Activated CD8-positive, alpha-beta T cell treated with anti-CD3 and anti-CD28 coated beads for 36 hours (primary cell): ENCODE measurements around the gene GAS5. TPM values are rescaled to one million over a fixed set of nuclear protein-coding genes. Genes with fewer than 3 reads are reported as not detected.
"Not testable (repeated sequence)": the region's sequence is repeated elsewhere in the genome, so short reads cannot be mapped to it uniquely, and the experiment has no call there.

Source experiments
- ATAC-seq: fragments of 200-7000 bp; cut with Tn5 transposase; one replicate; pipeline ENCODE4 v1.10.0; 2021; ENCODE audit warnings: mild to moderate bottlenecking, moderate library complexity
- CTCF ChIA-PET: fragments of 350-600 bp; sonication (Branson Sonifier 250); formaldehyde crosslinking; loops from one replicate; lab custom pipeline; 2021; ENCODE audit warnings: antibody characterized with exemption; lab: Charles Lee
- POLR2A ChIA-PET: fragments of 350-600 bp; sonication (Branson Sonifier 250); formaldehyde crosslinking; loops from one replicate; lab custom pipeline; 2021; ENCODE audit warnings: antibody characterized with exemption; lab: Charles Lee
- DNase-seq: peaks from one replicate; pipeline ENCODE4 v3.0.0-alpha.2; 2020
- H3K27ac Mint-ChIP-seq: one replicate; pipeline ENCODE4 v1.8.0; 2021; ENCODE audit warnings: mild to moderate bottlenecking, mixed read lengths
- H3K27me3 Mint-ChIP-seq: one replicate; pipeline ENCODE4 v1.8.0; 2021; ENCODE audit warnings: mixed read lengths
- H3K36me3 Mint-ChIP-seq: one replicate; pipeline ENCODE4 v1.8.0; 2021; ENCODE audit warnings: low read depth, mixed read lengths
- H3K4me1 Mint-ChIP-seq: one replicate; pipeline ENCODE4 v1.8.0; 2021; ENCODE audit warnings: low read depth, mixed read lengths
- H3K4me3 Mint-ChIP-seq: one replicate; pipeline ENCODE4 v1.8.0; 2021; ENCODE audit warnings: mild to moderate bottlenecking, moderate library complexity, mixed read lengths
- H3K9me3 Mint-ChIP-seq: one replicate; pipeline ENCODE4 v1.8.0; 2021; ENCODE audit warnings: mixed read lengths
- CTCF ChIP-seq: fragments of 200-600 bp; IDR thresholded peaks from one replicate; pipeline ENCODE4 v1.8.0; 2022; ENCODE audit warnings: antibody characterized with exemption, mild to moderate bottlenecking
- intact Hi-C: fragments of 100-400 bp; cut with micrococcal nuclease; formaldehyde crosslinking; loops from one replicate; pipeline ENCODE4 v1.10.0; 2022
- total RNA-seq, 2 experiments: library from RNA; stranded (reverse); gene quantifications; one replicate each; pipeline ENCODE4 v1.2.3, GENCODE V29; 2021

The GAS5 gene
- total RNA-seq, 2 experiments from 2014 or later, result 1,276 to 1,298 TPM

GRCh38 chr1:173863224-173864161 lies 4.3 kb downstream of the GAS5 start:
- POLR2A ChIA-PET, result interaction anchor here (0.6 to 7.2 kb wide), 14 partner anchors 11 to 444 kb away, joined by 3 to 56 read pairs (median 3); partner anchors contain the start of genes CENPL and DARS2
- Mint-ChIP-seq H3K4me3 (peak overlapping the region; percentile 95), H3K27me3 (no peaks in the 10 kb centered on the region), H3K9me3 (no peaks in the 10 kb centered on the region), H3K36me3 (peaks cover 62% of the 10 kb centered on the region), H3K4me1 (peaks cover 26% of the 10 kb centered on the region), H3K27ac (peak overlapping the region; percentile 97)
- TF ChIP-seq CTCF, result no peak
- CTCF ChIA-PET, result interaction anchor here (1.2 kb wide), 1 partner anchor 56 kb away, joined by 3 read pairs; no protein-coding TSS in a partner anchor
- intact Hi-C loops, result no loop called here
- DNase-seq (no peak), ATAC-seq (no peak)

- ATAC-seq, result no peak
- TF ChIP-seq CTCF, result no peak
- Mint-ChIP-seq H3K36me3 (peaks cover 64% of the 10 kb centered on the region), H3K27ac (peak overlapping the region; percentile 97), H3K4me1 (peaks cover 26% of the 10 kb centered on the region), H3K4me3 (peak overlapping the region; percentile 95), H3K9me3 (no peaks in the 10 kb centered on the region), H3K27me3 (no peaks in the 10 kb centered on the region)
- ChIA-PET POLR2A (interaction anchor here (0.6 to 7.2 kb wide), 10 partner anchors 10 to 443 kb away, joined by 3 to 56 read pairs (median 4); partner anchors contain the start of genes CENPL and DARS2), CTCF (interaction anchor here (1.2 kb wide), 1 partner anchor 57 kb away, joined by 3 read pairs; no protein-coding TSS in a partner anchor)
- intact Hi-C loops, result no loop called here
- peak; percentile 39 for DNase-seq
Observed at GRCh38 chr1:173862769-173863223, 5.0 kb downstream of the GAS5 start.

- Mint-ChIP-seq H3K27ac (peak overlapping the region; percentile 97), H3K4me3 (peak overlapping the region; percentile 35), H3K4me1 (peaks cover 26% of the 10 kb centered on the region), H3K36me3 (peaks cover 64% of the 10 kb centered on the region)
- intact Hi-C loops, H3K9me3 Mint-ChIP-seq, H3K27me3 Mint-ChIP-seq: not testable (repeated sequence)
- CTCF ChIA-PET, result interaction anchor here (1.1 kb wide), 1 partner anchor 36 kb away, joined by 3 read pairs; no protein-coding TSS in a partner anchor
- peak; percentile 31 for DNase-seq
- POLR2A ChIA-PET, result interaction anchor here (0.6 to 7.2 kb wide), 12 partner anchors 8 to 291 kb away, joined by 3 to 56 read pairs (median 4); partner anchors contain the start of gene ZBTB37
- peak; percentile 19 for ATAC-seq
Observed at GRCh38 chr1:173862146-173862768, 5.5 kb downstream of the GAS5 start.

DNA sequence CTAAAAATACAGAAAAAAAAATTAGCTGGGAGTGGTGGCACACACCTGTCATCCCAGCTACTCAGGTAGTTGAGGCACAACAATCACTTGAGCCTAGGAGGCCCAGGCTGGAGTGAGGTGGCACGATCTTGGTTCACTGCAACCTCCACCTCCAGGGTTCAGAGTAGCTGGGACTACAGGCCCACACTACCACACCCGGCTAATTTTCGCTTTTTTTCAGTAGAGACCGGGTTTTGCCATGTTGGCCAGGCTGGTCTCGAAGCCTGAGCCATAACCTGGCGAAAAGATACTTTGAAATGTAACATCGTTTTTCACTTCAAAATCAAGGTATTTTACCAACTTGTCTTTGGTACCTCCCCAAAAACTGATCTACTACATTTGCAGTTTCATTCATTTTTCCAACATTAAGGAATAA lies 6.1 kb downstream of the GAS5 start:
- ATAC-seq (peak; percentile 15), DNase-seq (peak; percentile 18)
- CTCF ChIA-PET, result interaction anchor here (1.1 kb wide), 1 partner anchor 35 kb away, joined by 3 read pairs; no protein-coding TSS in a partner anchor
- no peak for TF ChIP-seq CTCF
- Mint-ChIP-seq H3K4me1 (peaks cover 26% of the 10 kb centered on the region), H3K4me3 (peak overlapping the region; percentile 20), H3K27me3 (no peaks in the 10 kb centered on the region), H3K36me3 (peaks cover 59% of the 10 kb centered on the region), H3K27ac (peak overlapping the region; percentile 97), H3K9me3 (no peaks in the 10 kb centered on the region)
- POLR2A ChIA-PET, result interaction anchor here (0.9 to 7.2 kb wide), 9 partner anchors 8 to 68 kb away, joined by 3 to 56 read pairs (median 7); partner anchors contain the start of gene ZBTB37
- intact Hi-C loops, result no loop called here

DNA sequence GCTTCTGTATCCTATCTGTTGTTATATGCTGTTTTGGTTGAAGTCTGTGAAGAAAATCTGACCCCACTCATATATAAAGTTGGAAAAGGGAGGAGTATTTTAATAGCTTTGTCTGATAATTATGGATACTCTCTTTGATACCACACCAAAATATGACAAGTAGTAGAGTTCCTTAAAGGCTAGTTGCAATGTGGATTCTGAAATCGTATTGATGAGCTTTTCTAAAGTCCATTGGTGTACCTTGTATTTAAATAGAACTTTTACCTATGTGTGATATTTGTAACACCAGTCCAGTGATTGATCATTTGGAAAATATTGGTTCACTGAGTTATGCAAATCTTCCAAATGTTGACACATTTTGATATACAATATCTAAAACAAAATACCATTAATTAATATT lies 7.7 kb downstream of the GAS5 start:
- H3K4me3 Mint-ChIP-seq, result no peak overlapping the region
- no peak for ATAC-seq
- H3K27ac Mint-ChIP-seq, result peak overlapping the region; percentile 2
- ChIA-PET CTCF (interaction anchor here (0.7 to 1.8 kb wide), 4 partner anchors 8 to 429 kb away, joined by 3 to 5 read pairs (median 3); partner anchors contain the start of gene DARS2), POLR2A (interaction anchor here (0.5 to 7.2 kb wide), 11 partner anchors 7 to 305 kb away, joined by 3 to 56 read pairs (median 5); partner anchors contain the start of gene ZBTB37)
- no peaks in the 10 kb centered on the region for H3K27me3 Mint-ChIP-seq
- H3K36me3 Mint-ChIP-seq, result peaks cover 50% of the 10 kb centered on the region
- peaks cover 18% of the 10 kb centered on the region for H3K4me1 Mint-ChIP-seq
- DNase-seq, result no peak
- TF ChIP-seq CTCF, result no peak
- intact Hi-C loops, result no loop called here
- no peaks in the 10 kb centered on the region for H3K9me3 Mint-ChIP-seq

- intact Hi-C loops, ATAC-seq, DNase-seq, H3K9me3 Mint-ChIP-seq, H3K4me3 Mint-ChIP-seq, H3K27me3 Mint-ChIP-seq, H3K27ac Mint-ChIP-seq: not testable (repeated sequence)
- ChIA-PET CTCF (interaction anchor here (0.7 to 1.8 kb wide), 4 partner anchors 8 to 428 kb away, joined by 3 to 5 read pairs (median 3); partner anchors contain the start of gene DARS2), POLR2A (interaction anchor here (0.5 to 7.2 kb wide), 6 partner anchors 7 to 306 kb away, joined by 3 to 56 read pairs (median 6); partner anchors contain the start of gene ZBTB37)
- peaks cover 16% of the 10 kb centered on the region for H3K4me1 Mint-ChIP-seq
- H3K36me3 Mint-ChIP-seq, result peaks cover 48% of the 10 kb centered on the region
Observed at GRCh38 chr1:173859547-173859946, 8.2 kb downstream of the GAS5 start.
